Measurements from ENCODE around the gene TIPRL.
A peak's percentile ranks its signal among the peaks of the same experiment; 100 is the strongest.

The TIPRL gene

DNA sequence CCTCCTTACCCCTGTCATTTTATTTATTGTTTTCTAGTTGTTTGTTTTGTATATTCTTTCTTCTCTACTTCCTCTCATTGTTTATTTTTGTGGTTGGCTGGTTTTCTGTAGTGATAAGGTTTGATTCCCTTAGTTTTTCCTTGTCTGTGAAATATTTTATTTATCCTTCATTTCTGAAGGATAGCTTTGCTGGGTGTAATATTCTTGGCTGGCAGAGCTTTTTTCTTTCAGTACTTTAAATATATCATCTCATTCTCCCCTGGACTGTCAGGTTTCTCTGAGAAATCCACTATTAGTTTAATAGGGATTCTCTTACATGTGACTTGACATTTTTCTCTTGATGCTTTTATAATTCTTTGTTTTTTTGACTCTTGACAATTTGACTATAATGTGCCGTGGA, 18.8 kb upstream of the TIPRL start:
- peaks cover 23% of the 10 kb centered on the region for H3K36me3 Mint-ChIP-seq (ENCODE audit: low read depth)
- H3K9me3 Mint-ChIP-seq = peaks cover 58% of the 10 kb centered on the region
- TF ChIP-seq, protein P1, sequence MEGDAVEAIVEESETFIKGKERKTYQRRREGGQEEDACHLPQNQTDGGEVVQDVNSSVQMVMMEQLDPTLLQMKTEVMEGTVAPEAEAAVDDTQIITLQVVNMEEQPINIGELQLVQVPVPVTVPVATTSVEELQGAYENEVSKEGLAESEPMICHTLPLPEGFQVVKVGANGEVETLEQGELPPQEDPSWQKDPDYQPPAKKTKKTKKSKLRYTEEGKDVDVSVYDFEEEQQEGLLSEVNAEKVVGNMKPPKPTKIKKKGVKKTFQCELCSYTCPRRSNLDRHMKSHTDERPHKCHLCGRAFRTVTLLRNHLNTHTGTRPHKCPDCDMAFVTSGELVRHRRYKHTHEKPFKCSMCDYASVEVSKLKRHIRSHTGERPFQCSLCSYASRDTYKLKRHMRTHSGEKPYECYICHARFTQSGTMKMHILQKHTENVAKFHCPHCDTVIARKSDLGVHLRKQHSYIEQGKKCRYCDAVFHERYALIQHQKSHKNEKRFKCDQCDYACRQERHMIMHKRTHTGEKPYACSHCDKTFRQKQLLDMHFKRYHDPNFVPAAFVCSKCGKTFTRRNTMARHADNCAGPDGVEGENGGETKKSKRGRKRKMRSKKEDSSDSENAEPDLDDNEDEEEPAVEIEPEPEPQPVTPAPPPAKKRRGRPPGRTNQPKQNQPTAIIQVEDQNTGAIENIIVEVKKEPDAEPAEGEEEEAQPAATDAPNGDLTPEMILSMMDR (IDR thresholded peaks at IDR 0.05) = no peak
- DNase-seq = no peak
- H3K4me3 Mint-ChIP-seq = no peak overlapping the region
- H3K27me3 Mint-ChIP-seq (ENCODE audit: low read depth, poor library complexity) = peaks cover 2% of the 10 kb centered on the region
- H3K27ac Mint-ChIP-seq = no peak overlapping the region
- H3K4me1 Mint-ChIP-seq = no peaks in the 10 kb centered on the region

GRCh38 chr1:168161459-168161858, 17.3 kb upstream of the TIPRL start:
- no peak for DNase-seq
- Mint-ChIP-seq H3K36me3 (ENCODE audit: low read depth) (peaks cover 23% of the 10 kb centered on the region), H3K4me1 (no peaks in the 10 kb centered on the region), H3K4me3 (no peak overlapping the region), H3K27ac (no peak overlapping the region), H3K27me3 (ENCODE audit: low read depth, poor library complexity) (peaks cover 2% of the 10 kb centered on the region), H3K9me3 (peaks cover 43% of the 10 kb centered on the region)
- TF ChIP-seq, protein P1 (IDR thresholded peaks at IDR 0.05) = no peak

- Mint-ChIP-seq H3K36me3 (ENCODE audit: low read depth) (peaks cover 15% of the 10 kb centered on the region), H3K4me3 (no peak overlapping the region), H3K9me3 (peaks cover 21% of the 10 kb centered on the region), H3K4me1 (no peaks in the 10 kb centered on the region), H3K27ac (no peak overlapping the region), H3K27me3 (ENCODE audit: low read depth, poor library complexity) (no peaks in the 10 kb centered on the region)
- DNase-seq = no peak
- TF ChIP-seq, protein P1 (IDR thresholded peaks at IDR 0.05) = no peak
Observed at GRCh38 chr1:168163670-168164069, 15.1 kb upstream of the TIPRL start.

GRCh38 chr1:168164771-168165170, 14.0 kb upstream of the TIPRL start:
- Mint-ChIP-seq H3K4me3 (no peak overlapping the region), H3K36me3 (ENCODE audit: low read depth) (peaks cover 9% of the 10 kb centered on the region), H3K9me3 (peaks cover 11% of the 10 kb centered on the region), H3K27ac (no peak overlapping the region), H3K4me1 (no peaks in the 10 kb centered on the region), H3K27me3 (ENCODE audit: low read depth, poor library complexity) (no peaks in the 10 kb centered on the region)
- TF ChIP-seq, protein P1 (IDR thresholded peaks at IDR 0.05) = no peak
- DNase-seq = no peak

DNA sequence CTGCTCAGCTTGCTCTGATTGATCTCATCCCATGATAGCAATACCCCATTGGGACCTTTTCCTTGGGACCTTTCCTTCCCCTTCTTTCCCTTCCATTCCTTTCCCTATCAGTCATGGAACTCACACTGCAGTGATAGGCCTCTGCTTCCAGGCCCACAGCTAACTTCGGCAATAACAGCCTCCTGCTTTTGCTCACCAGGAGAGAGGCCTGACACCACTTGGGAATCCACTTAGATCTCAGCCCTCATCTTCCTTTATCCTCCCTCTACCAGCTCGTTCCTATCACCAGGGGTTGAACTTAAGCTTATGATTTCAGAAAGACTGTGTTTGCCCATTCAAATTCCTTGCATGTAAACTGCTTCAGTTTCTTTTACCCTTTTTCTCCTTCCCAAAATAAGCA, 11.0 kb upstream of the TIPRL start:
- TF ChIP-seq, protein P1 (IDR thresholded peaks at IDR 0.05) = no peak
- Mint-ChIP-seq H3K4me1 (peaks cover 16% of the 10 kb centered on the region), H3K9me3 (no peaks in the 10 kb centered on the region), H3K27me3 (ENCODE audit: low read depth, poor library complexity) (no peaks in the 10 kb centered on the region), H3K27ac (peak overlapping the region; percentile 11), H3K36me3 (ENCODE audit: low read depth) (no peaks in the 10 kb centered on the region), H3K4me3 (no peak overlapping the region)
- DNase-seq = no peak

All from nephron progenitor cell (in vitro differentiated cells).